ENCODE measurements around the gene GPX3. TPM values are rescaled to one million over a fixed set of nuclear protein-coding genes. Genes with fewer than 3 reads are reported as not detected.

The GPX3 gene
- total and polyA plus RNA-seq, 10 of the 15 experiments (the other 5 are each of a cell fraction or from before 2014, with no cell fraction given) = 0.04 to 1.0 (median 0.15) TPM; not detected in 3

- ChIA-PET SMC1A (ENCODE audit: uncharacterized antibody, unreplicated experiment) (interaction anchor here (1.0 to 10.8 kb wide), 4 partner anchors 21 to 52 kb away, joined by 3 to 97 read pairs (median 12); no protein-coding TSS in a partner anchor), RAD21 (ENCODE audit: unreplicated experiment) (interaction anchor here (1.2 kb wide), 1 partner anchor 21 kb away, joined by 3 read pairs; no protein-coding TSS in a partner anchor), CTCF (interaction anchor here (1.1 to 7.5 kb wide), 3 partner anchors 13 to 43 kb away, joined by 4 to 60 read pairs (median 7); no protein-coding TSS in a partner anchor), POLR2A (interaction anchor here (4.6 kb wide), 1 partner anchor 13 kb away, joined by 20 read pairs; no protein-coding TSS in a partner anchor)
- in situ Hi-C loops (cut with MboI) (no loop called here), intact Hi-C loops (cut with micrococcal nuclease; ENCODE audit: unreplicated experiment) (no loop called here)
- BruUV-seq (replicated peaks) = no TSS peak
- no peak overlapping the region for H3K4me2 ChIP-seq (ENCODE audit: control insufficient read depth, insufficient read depth)
- no peak overlapping the region for H3K27ac ChIP-seq (ENCODE audit: control insufficient read depth, insufficient read depth)
- peaks cover 41% of the 10 kb centered on the region for H4K20me1 ChIP-seq (ENCODE audit: control insufficient read depth, insufficient read depth)
- peaks cover 99% of the 10 kb centered on the region for H3K79me2 ChIP-seq (ENCODE audit: control insufficient read depth, insufficient read depth, low read length)
- ATAC-seq = no peak
- TF ChIP-seq ZNF274 (IDR thresholded peaks at IDR 0.05; ENCODE audit: insufficient read depth, insufficient read length) (no peak), GATAD2B (conservative IDR thresholded peaks at IDR 0.05; ENCODE audit: low read depth) (no peak), RAD51 (IDR thresholded peaks at IDR 0.05) (no peak), FOXK2 (IDR thresholded peaks at IDR 0.05) (no peak), ZBED1 (IDR thresholded peaks at IDR 0.05; ENCODE audit: borderline replicate concordance) (no peak), TARDBP (IDR thresholded peaks at IDR 0.05; ENCODE audit: borderline replicate concordance) (no peak), CBX5 (IDR thresholded peaks at IDR 0.05; ENCODE audit: low read depth) (no peak), ZBTB11 (CRISPR knock-in tag; IDR thresholded peaks at IDR 0.05) (no peak), BCL3 (IDR thresholded peaks at IDR 0.05; ENCODE audit: borderline replicate concordance, insufficient read depth, low read depth, low read length, poor library complexity, severe bottlenecking) (no peak)
- H3K4me1 ChIP-seq (ENCODE audit: control insufficient read depth, insufficient read depth, low read length) = peaks cover 69% of the 10 kb centered on the region
- H3K27me3 ChIP-seq (replicated peaks in 1 of 2; ENCODE audit: control insufficient read depth in 2 of 2, insufficient read depth in 2 of 2, low read length in 1 of 2) = no peaks in the 10 kb centered on the region
- no peak overlapping the region for H2AFZ ChIP-seq (ENCODE audit: control insufficient read depth, low read depth, low read length)
- DNase-seq (ENCODE audit: low read depth, low spot score) = no peak
- no peak overlapping the region for H3K9ac ChIP-seq (ENCODE audit: control insufficient read depth, insufficient read depth, low read length)
- WGBS (ENCODE audit: insufficient coverage, insufficient replicate concordance, low lambda C conversion rate, missing lambda C conversion rate) = 97% methylated on average over 2 of the region's 2 CpGs
- H3K9me3 ChIP-seq (replicated peaks; ENCODE audit: control insufficient read depth, insufficient read depth, low read length) = no peaks in the 10 kb centered on the region; the same call in 2 of the 3 replicates
- H3K36me3 ChIP-seq (ENCODE audit: control insufficient read depth in 2 of 2, insufficient read depth in 2 of 2, low read length in 1 of 2) = peaks cover 21 to 63% of the 10 kb centered on the region in 2 experiments
- H3K4me3 ChIP-seq = no peak overlapping the region
- FAIRE-seq = no peak
These were observed 52.9 kb downstream of the GPX3 start for GRCh38 chr5:151073280-151073679.
